Progenitor cell of endocrine pancreas (in vitro differentiated cells): ENCODE results near the gene EFCAB9. TPM values are rescaled to one million over a fixed set of nuclear protein-coding genes. Genes with fewer than 3 reads are reported as not detected.

Experiments
- DNase-seq: peaks from one replicate; pipeline ENCODE4 v3.0.0; 2021; ENCODE audit warnings: low spot score; ENCODE audit not compliant: unreplicated experiment
- H3K27ac Mint-ChIP-seq: 2 replicates; pipeline ENCODE4 v1.8.0; 2021; ENCODE audit warnings: mild to moderate bottlenecking, moderate library complexity, mixed read lengths
- H3K27me3 Mint-ChIP-seq: 2 replicates; pipeline ENCODE4 v1.8.0; 2021; ENCODE audit warnings: mixed read lengths
- H3K36me3 Mint-ChIP-seq: 2 replicates; pipeline ENCODE4 v1.8.0; 2022; ENCODE audit warnings: mixed read lengths; ENCODE audit not compliant: insufficient read depth
- H3K4me1 Mint-ChIP-seq: 2 replicates; pipeline ENCODE4 v1.8.0; 2021; ENCODE audit warnings: low read depth, mixed read lengths
- H3K4me3 Mint-ChIP-seq: 2 replicates; pipeline ENCODE4 v1.8.0; 2021; ENCODE audit warnings: low read depth, mild to moderate bottlenecking, moderate library complexity, mixed read lengths
- H3K9me3 Mint-ChIP-seq: 2 replicates; pipeline ENCODE4 v1.8.0; 2021; ENCODE audit warnings: low read depth, mixed read lengths
- CTCF ChIP-seq: fragments of 200-600 bp; sonication (generic); IDR thresholded peaks from one replicate; pipeline ENCODE4 v1.5.0; 2021; ENCODE audit warnings: antibody characterized with exemption, mild to moderate bottlenecking; ENCODE audit not compliant: unreplicated experiment
- total RNA-seq: library from RNA; stranded (reverse); gene quantifications from 2 replicates; pipeline ENCODE4 v1.2.1, GENCODE V29; 2021

The EFCAB9 gene
- total RNA-seq, 1 donor from 2014 or later: not detected

GRCh38 chr5:172171118-172171517 lies 22.9 kb upstream of the EFCAB9 start:
- no peak for TF ChIP-seq CTCF
- peaks cover 12% of the 10 kb centered on the region for H3K4me1 Mint-ChIP-seq
- DNase-seq: no peak
- H3K27ac Mint-ChIP-seq: no peak overlapping the region
- no peaks in the 10 kb centered on the region for H3K27me3 Mint-ChIP-seq
- H3K36me3 Mint-ChIP-seq: no peaks in the 10 kb centered on the region
- H3K4me3 Mint-ChIP-seq: no peak overlapping the region
- H3K9me3 Mint-ChIP-seq: no peaks in the 10 kb centered on the region

GRCh38 chr5:172172912-172173563 lies 20.9 kb upstream of the EFCAB9 start:
- no peaks in the 10 kb centered on the region for H3K9me3 Mint-ChIP-seq
- no peak overlapping the region for H3K27ac Mint-ChIP-seq
- TF ChIP-seq CTCF: no peak
- H3K27me3 Mint-ChIP-seq: no peaks in the 10 kb centered on the region
- no peak for DNase-seq
- no peak overlapping the region for H3K4me3 Mint-ChIP-seq
- H3K36me3 Mint-ChIP-seq: no peaks in the 10 kb centered on the region
- H3K4me1 Mint-ChIP-seq: peaks cover 9% of the 10 kb centered on the region

GRCh38 chr5:172173564-172174153 lies 20.3 kb upstream of the EFCAB9 start:
- Mint-ChIP-seq H3K27ac (peak overlapping the region; percentile 67), H3K4me1 (peaks cover 7% of the 10 kb centered on the region), H3K36me3 (peaks cover 1% of the 10 kb centered on the region), H3K9me3 (no peaks in the 10 kb centered on the region), H3K4me3 (no peak overlapping the region), H3K27me3 (no peaks in the 10 kb centered on the region)
- no peak for DNase-seq
- no peak for TF ChIP-seq CTCF

GRCh38 chr5:172175263-172175719 lies 18.7 kb upstream of the EFCAB9 start:
- H3K27ac Mint-ChIP-seq: peak overlapping the region; percentile 75
- peaks cover 5% of the 10 kb centered on the region for H3K4me1 Mint-ChIP-seq
- TF ChIP-seq CTCF: no peak
- no peak overlapping the region for H3K4me3 Mint-ChIP-seq
- H3K9me3 Mint-ChIP-seq: no peaks in the 10 kb centered on the region
- H3K27me3 Mint-ChIP-seq: no peaks in the 10 kb centered on the region
- DNase-seq: no peak
- peaks cover 1% of the 10 kb centered on the region for H3K36me3 Mint-ChIP-seq

- Mint-ChIP-seq H3K9me3 (no peaks in the 10 kb centered on the region), H3K4me3 (no peak overlapping the region), H3K4me1 (peaks cover 5% of the 10 kb centered on the region), H3K36me3 (peaks cover 3% of the 10 kb centered on the region), H3K27me3 (no peaks in the 10 kb centered on the region), H3K27ac (no peak overlapping the region)
- no peak for TF ChIP-seq CTCF
- DNase-seq: no peak
Measured at GRCh38 chr5:172177176-172177575, 16.8 kb upstream of the EFCAB9 start.
